Activated CD8-positive, alpha-beta memory T cell treated with anti-CD3 and anti-CD28 coated beads, Interleukin-2, amount 50 U/mL, for 1 hour (primary cell): ENCODE results near the gene CLEC16A.
A peak's percentile ranks its signal among the peaks of the same experiment; 100 is the strongest.

ENCODE experiments used
- DNase-seq: peaks from one replicate; pipeline ENCODE4 v3.0.0-alpha.2; 2020; ENCODE audit errors: extremely low read depth

Gene CLEC16A

DNA sequence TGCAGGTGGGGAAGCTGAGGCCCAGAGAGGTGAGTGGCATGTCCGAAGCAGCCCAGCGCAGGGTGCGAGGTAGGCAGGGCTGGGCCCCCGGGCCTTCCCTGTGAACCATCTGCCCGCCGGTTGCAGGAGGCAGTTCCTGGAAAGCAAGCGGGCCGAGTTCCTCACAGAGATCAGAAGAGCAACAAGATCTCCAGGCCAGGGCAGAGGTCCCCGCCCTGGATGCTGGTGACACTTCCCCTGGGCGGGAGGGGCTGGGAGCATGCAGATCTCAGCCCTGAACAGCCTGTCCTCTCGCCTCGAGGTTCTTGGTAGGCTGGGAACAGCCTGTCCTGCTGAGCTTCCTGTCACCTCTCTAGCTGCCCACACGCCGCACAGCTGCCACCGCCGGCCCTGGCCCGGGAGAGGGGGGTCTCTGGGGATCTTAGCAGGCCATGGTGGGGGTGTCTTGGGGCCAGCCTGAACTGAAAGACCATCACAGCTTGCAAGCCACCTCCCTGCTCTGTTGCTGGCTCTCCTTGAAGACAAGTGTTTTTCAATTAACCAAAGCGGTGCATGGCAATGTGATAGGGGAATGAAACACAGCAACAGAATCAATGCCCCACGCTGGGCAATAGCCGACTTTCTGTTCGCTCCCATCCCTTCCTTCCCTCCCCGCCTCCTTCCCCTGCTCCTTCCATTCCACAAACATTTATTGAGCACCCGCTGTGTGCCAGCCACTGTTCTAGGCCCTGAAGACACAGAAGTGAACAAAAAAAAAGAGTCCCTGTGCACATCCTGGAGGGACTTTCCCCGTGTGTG is 279.9 kb downstream of the CLEC16A start:
- no peak for DNase-seq

DNA sequence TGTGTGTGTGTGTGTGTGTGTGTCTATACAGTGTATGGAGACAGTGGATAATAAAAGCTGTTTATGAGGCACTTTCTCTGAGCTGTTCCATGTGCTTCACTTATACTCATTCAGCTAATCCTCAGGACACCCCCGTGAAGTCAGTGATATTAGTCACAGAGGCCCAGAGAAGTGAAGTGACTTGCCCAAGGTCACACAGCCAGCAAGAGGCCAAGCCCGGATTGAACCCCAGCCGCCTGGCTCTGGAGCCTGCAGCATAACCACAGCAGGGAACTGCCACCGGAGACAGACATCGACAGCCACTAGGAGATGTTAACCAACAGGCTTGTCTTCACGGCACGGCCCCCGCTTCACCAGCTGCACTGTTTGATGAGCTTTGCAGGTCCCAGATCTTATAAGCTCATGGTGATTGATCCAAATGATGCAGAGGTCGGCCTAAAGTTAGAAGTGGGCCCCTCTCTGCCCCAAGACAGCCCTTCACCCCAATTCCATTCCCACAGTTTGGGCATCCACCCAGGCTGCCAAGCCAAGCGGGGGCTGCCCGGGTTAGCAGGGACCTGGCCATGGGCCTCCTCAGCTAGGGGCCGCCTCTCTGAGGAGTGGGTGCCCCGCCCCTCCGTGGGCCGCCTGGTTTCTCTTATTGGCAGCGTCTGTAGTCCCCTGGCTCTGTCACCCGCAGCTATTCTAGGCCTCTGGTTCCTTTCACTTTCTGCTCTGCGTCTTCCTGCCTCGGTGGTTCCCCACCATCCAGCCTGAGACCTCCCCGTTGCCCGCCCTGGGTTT is 280.7 kb downstream of the CLEC16A start:
- peak; percentile 40 for DNase-seq

DNA sequence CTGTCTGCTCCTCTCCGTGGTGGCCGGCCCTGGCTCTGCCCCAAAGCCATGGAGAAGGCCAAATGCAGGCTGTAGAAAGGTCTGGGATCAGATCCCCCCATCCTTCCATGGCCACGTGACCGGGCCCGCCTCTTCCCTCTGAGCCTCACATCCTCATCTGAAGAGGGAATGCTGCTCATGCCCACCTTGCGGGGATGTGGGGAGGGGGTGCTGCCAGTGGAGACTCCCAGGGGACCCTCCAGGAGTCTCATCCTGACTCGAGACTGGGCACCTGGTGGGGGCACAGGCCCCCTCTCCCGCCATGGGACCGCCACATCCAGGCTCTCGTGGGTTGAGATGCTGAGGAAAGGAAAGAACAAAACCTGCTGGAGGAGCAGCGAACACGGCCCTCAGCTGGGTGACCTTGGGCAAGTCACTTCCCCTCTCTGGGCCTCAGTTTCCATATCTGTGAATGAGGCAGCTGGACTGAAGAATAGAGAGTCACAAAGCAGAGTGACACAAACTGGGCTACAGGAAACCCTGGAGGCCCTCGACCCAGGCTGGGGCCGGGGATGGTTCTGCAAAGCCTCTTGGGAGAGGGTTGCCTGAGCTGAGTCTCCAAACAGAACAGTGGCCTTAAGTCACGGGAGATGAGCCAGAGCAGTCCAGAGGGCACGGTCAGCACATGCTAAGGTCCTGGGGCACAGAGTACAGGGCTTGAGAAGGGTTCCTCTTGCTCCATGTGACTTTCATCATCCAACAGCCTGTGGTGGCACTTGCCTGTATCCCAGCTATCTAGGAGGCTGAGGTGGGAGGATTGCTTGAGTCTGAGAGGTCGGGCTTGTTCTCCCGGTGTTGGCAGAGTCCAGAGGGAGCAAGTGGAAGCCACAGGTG is 281.5 kb downstream of the CLEC16A start:
- no peak for DNase-seq

DNA sequence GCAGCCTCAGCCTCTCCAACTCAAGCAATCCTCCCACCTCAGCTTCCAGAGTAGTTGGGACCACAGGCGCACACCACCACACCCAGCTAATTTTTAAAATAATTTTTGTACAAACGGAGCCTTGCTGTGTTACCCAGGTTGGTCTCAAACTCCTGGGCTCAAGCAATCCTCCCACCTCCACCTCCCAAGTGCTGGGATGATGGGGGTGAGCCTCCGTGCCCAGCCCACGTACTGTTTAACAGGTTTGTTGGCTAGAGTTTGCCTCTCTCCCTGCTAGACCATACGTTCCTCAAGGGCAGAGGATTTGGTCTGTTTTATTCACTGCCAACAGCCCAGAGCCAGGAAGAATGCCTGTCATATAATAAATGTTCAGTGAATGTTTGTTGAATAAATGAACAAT is 285.1 kb downstream of the CLEC16A start:
- no peak for DNase-seq

DNA sequence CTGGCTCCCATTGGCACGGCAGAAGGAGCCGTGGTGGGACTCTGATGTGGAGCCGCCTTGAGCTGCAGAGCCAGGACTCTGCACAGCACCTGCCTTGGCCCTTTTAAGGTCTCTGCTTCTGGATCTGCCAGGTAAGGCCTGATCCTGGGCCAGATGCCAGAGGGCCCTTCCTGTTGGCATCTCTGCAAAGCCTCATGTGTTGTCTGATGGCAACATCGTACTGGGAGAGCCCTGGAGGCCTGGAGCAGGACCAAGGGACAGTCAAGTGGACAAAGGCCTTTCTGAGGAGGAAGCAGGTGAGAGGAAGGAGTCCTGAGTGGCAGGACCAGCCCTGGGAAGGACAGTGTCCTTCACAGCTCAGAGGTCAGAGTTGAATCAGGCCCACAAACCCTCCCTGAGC is 285.5 kb downstream of the CLEC16A start:
- DNase-seq: no peak

DNA sequence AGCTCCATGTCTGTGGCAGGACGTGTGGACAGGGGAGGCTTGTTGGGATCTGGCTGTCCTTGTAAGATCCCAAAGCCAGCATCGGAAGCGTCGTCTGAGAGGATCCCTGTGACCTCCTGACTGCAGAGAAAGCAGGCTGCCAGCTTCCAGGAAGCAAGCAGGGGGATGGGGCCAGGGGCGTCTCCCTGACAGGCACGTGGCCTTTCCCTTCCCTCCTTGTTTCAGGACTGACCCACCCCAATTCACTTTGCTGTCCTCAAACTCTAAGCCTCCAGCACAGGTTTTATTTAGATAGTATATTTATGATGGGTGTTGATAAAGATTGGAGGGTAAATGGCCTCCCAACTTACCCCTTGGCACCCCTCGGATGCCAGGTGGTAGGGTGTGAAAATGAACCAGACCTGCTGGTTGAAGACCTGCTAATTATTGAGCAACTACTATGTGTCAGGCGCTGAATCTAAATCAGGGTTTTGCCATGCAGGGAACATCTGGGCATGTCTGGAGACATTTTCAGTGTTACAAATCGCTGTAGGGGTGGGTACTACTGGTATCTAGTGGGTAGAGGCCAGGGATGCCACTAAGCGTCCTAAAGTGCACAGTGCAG is 287.1 kb downstream of the CLEC16A start:
- DNase-seq: no peak
